Endothelial cell of umbilical vein (primary cell): ENCODE results near the gene CTU2. TPM values are rescaled to one million over a fixed set of nuclear protein-coding genes. Genes with fewer than 3 reads are reported as not detected.

Source experiments
- BruUV-seq: library from RNA; stranded (reverse); fragments of 400-500 nt; replicated peaks from 2 replicates; lab custom pipeline; 2021; lab: Mats Ljungman, UMichigan
- CTCF ChIA-PET: fragments of 300-600, 350-600 bp; sonication (Branson Sonifier 250); formaldehyde crosslinking; loops from one replicate; lab custom pipeline; 2021; ENCODE audit warnings: antibody characterized with exemption, inconsistent platforms; lab: Charles Lee
- POLR2A ChIA-PET: fragments of 300-600, 350-600 bp; sonication (Branson Sonifier 250); formaldehyde crosslinking; loops from one replicate; lab custom pipeline; 2021; ENCODE audit warnings: antibody characterized with exemption, inconsistent platforms; lab: Charles Lee
- DNase-seq: peaks from one replicate; pipeline ENCODE4 v3.0.0-alpha.2; 2011; ENCODE audit warnings: low read depth, low spot score
- FAIRE-seq: peaks from 2 replicates; lab custom pipeline; 2011; peaks lifted over from hg19 to GRCh38; lab: Jason Lieb, UNC
- H2AFZ ChIP-seq: 2 replicates; pipeline ENCODE4 v1.6.0; 2012; ENCODE audit warnings: low read depth, low read length, control low read depth, inconsistent platforms
- H3K27ac ChIP-seq: 2 replicates; pipeline ENCODE4 v1.5.1; 2011; ENCODE audit warnings: low read depth, mild to moderate bottlenecking, control low read depth, low read length, moderate library complexity; ENCODE audit not compliant: insufficient read depth
- H3K27me3 ChIP-seq, 2 experiments: 2 replicates each; pipeline versions ENCODE4 v1.6.0 to v1.6.1; 2011; ENCODE audit warnings: low read length in 2 of 2, mixed read lengths in 1 of 2; ENCODE audit not compliant: control insufficient read depth in 2 of 2, insufficient read depth in 2 of 2
- H3K36me3 ChIP-seq, 2 experiments: 2 replicates in 1 of 2; 3 replicates in 1 of 2; pipeline ENCODE4 v1.5.1; 2011; ENCODE audit warnings: low read length in 2 of 2, mild to moderate bottlenecking in 1 of 2, moderate library complexity in 1 of 2; ENCODE audit not compliant: control insufficient read depth in 2 of 2, insufficient read depth in 2 of 2; ENCODE audit errors: extremely low read depth in 1 of 2
- H3K4me1 ChIP-seq: 3 replicates; pipeline ENCODE4 v1.5.1; 2011; ENCODE audit warnings: mild to moderate bottlenecking, low read length; ENCODE audit not compliant: control insufficient read depth, insufficient read depth; ENCODE audit errors: extremely low read depth
- H3K4me2 ChIP-seq: 2 replicates; pipeline ENCODE4 v1.6.1; 2011; ENCODE audit warnings: low read length, control low read depth, mixed read lengths; ENCODE audit not compliant: insufficient read depth
- H3K4me3 ChIP-seq, 3 experiments: fragments of 200-600 bp in 1 of 3; sonication (generic), shearing (Covaris generic) in 1 of 3; replicated peaks in 1 of 3; 2 replicates each; pipeline ENCODE4 v1.5.1; 2011 to 2016; ENCODE audit warnings: control low read depth in 3 of 3, low read length in 3 of 3, mild to moderate bottlenecking in 2 of 3, inconsistent platforms in 1 of 3, low read depth in 1 of 3, moderate library complexity in 1 of 3; ENCODE audit not compliant: insufficient read depth in 1 of 3
- H3K79me2 ChIP-seq: 2 replicates; pipeline ENCODE4 v1.6.0; 2012; ENCODE audit warnings: low read length, inconsistent platforms; ENCODE audit not compliant: control insufficient read depth, insufficient read depth
- H3K9ac ChIP-seq: replicated peaks from 2 replicates; pipeline ENCODE3; 2011; ENCODE audit warnings: low read length, control low read depth; ENCODE audit not compliant: insufficient read depth; ENCODE audit errors: extremely low read depth
- H3K9me1 ChIP-seq: replicated peaks from 3 replicates; pipeline ENCODE4 v1.6.0; 2011; ENCODE audit warnings: mild to moderate bottlenecking, low read length; ENCODE audit not compliant: control insufficient read depth, insufficient read depth; ENCODE audit errors: extremely low read depth
- H3K9me3 ChIP-seq: replicated peaks from 2 replicates; pipeline ENCODE4 v1.5.1; 2012; ENCODE audit warnings: low read length, inconsistent platforms; ENCODE audit not compliant: control insufficient read depth, insufficient read depth
- H4K20me1 ChIP-seq: replicated peaks from 2 replicates; pipeline ENCODE3; 2011; ENCODE audit warnings: mild to moderate bottlenecking, low read length; ENCODE audit not compliant: control insufficient read depth, insufficient read depth; ENCODE audit errors: extremely low read depth
- CTCF ChIP-seq, 2 donors: IDR thresholded peaks; 1 replicate in 1 of 2; 2 replicates in 1 of 2; pipeline ENCODE4 v1.5.1; 2011; ENCODE audit warnings: low read length in 2 of 2, mild to moderate bottlenecking in 2 of 2, moderate library complexity in 2 of 2, control low read depth in 1 of 2, inconsistent platforms in 1 of 2, low read depth in 1 of 2; ENCODE audit not compliant: insufficient read depth in 1 of 2; ENCODE audit errors: extremely low read depth in 1 of 2
- EZH2 ChIP-seq: IDR thresholded peaks from 2 replicates; pipeline ENCODE4 v1.6.1; 2012; ENCODE audit warnings: borderline replicate concordance, low read depth, mild to moderate bottlenecking, moderate library complexity, low read length, inconsistent platforms; ENCODE audit not compliant: severe bottlenecking
- FOS ChIP-seq: IDR thresholded peaks from 2 replicates; pipeline ENCODE4 v1.6.1; 2011; ENCODE audit warnings: mild to moderate bottlenecking, low read length, moderate library complexity, borderline replicate concordance; ENCODE audit not compliant: insufficient read depth
- GATA2 ChIP-seq: IDR thresholded peaks from 2 replicates; pipeline ENCODE4 v1.7.0; 2011; ENCODE audit warnings: low read depth, mild to moderate bottlenecking, moderate library complexity, mixed read lengths, low read length; ENCODE audit not compliant: insufficient read length, insufficient read depth
- JUN ChIP-seq: IDR thresholded peaks from 2 replicates; pipeline ENCODE4 v1.6.1; 2011; ENCODE audit warnings: borderline replicate concordance, low read depth; ENCODE audit not compliant: insufficient read length, insufficient read depth
- MYC ChIP-seq: IDR thresholded peaks from one replicate; pipeline ENCODE4 v1.6.1; 2011; ENCODE audit warnings: mild to moderate bottlenecking, low read depth, low read length
- POLR2A ChIP-seq: IDR thresholded peaks from 2 replicates; pipeline ENCODE4 v1.6.1; 2012; ENCODE audit warnings: low read depth, mild to moderate bottlenecking, control low read depth, low read length
- POLR2AphosphoS5 ChIP-seq: IDR thresholded peaks from 2 replicates; pipeline ENCODE4 v1.6.1; 2012; ENCODE audit warnings: low read depth, mild to moderate bottlenecking, control low read depth, low read length, moderate library complexity; ENCODE audit not compliant: insufficient read depth
- dilution Hi-C: fragments of 300-500 bp; cut with MboI; formaldehyde crosslinking; loops from one replicate; pipeline ENCODE4 v1.15.0; 2019; ENCODE audit warnings: low sequenced_read_pairs; ENCODE audit not compliant: extremely low pct_ligation_motif_present
- intact Hi-C: fragments of 100-400 bp; cut with micrococcal nuclease; formaldehyde crosslinking; loops from one replicate; pipeline ENCODE4 v1.10.0; 2022
- polyA plus RNA-seq, 4 experiments: library from polyadenylated mRNA; depleted of rRNA in 3 of 4; stranded (reverse) in 3 of 4; unstranded in 1 of 4; fragments of >200 nt; gene quantifications; 2 replicates each; pipeline versions ENCODE4 v1.2.1 to v1.2.3, GENCODE V29; 2011 to 2012; ENCODE audit warnings: missing spikeins in 1 of 4
- total RNA-seq: library from RNA; stranded (reverse); gene quantifications from 2 replicates; pipeline ENCODE4 v1.2.3, GENCODE V29; 2021
- TF ChIP-seq, protein P1 (sequence below): IDR thresholded peaks from 2 replicates; pipeline ENCODE4 v1.6.1; 2011; ENCODE audit not compliant: insufficient read depth, insufficient read length

The CTU2 gene
- total and polyA plus RNA-seq, 2 donors (not counting 3 experiments of a cell fraction or from before 2014, with no cell fraction given): 26.1 to 33.7 TPM

- CTCF ChIA-PET: interaction anchor here (4.3 kb wide), 1 partner anchor 30 kb away, joined by 25 read pairs; no protein-coding TSS in a partner anchor
- BruUV-seq: no TSS peak
- FAIRE-seq (peak; percentile 21), DNase-seq (no peak)
- no peaks in the 10 kb centered on the region for H3K9me3 ChIP-seq
- peak overlapping the region; percentile 34 to 90 (median 69) for H3K4me3 ChIP-seq
- no peaks in the 10 kb centered on the region for H3K9me1 ChIP-seq
- peaks cover 0 to 3% of the 10 kb centered on the region in 2 experiments for H3K36me3 ChIP-seq
- H3K27me3 ChIP-seq: no peaks in the 10 kb centered on the region
- H3K9ac ChIP-seq: peak overlapping the region; percentile 42
- TF ChIP-seq GATA2: no peak
- TF ChIP-seq CTCF (IDR thresholded peaks at IDR 0.05; ENCODE audit: extremely low read depth in 1 of 2, insufficient read depth in 1 of 2, low read depth in 1 of 2, low read length in 2 of 2): no peak
- no peak for TF ChIP-seq POLR2AphosphoS5
- no peak for TF ChIP-seq POLR2A
- no peak for TF ChIP-seq MYC
- TF ChIP-seq FOS: no peak
- TF ChIP-seq EZH2: no peak
- TF ChIP-seq, protein P1, sequence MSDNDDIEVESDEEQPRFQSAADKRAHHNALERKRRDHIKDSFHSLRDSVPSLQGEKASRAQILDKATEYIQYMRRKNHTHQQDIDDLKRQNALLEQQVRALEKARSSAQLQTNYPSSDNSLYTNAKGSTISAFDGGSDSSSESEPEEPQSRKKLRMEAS: no peak
- TF ChIP-seq JUN: no peak
- peaks cover 37% of the 10 kb centered on the region for H3K4me1 ChIP-seq
- peak overlapping the region; percentile 72 for H3K4me2 ChIP-seq
- intact Hi-C loops (no loop called here), dilution Hi-C loops (no loop called here)
- peak overlapping the region; percentile 0 for H3K27ac ChIP-seq
- H2AFZ ChIP-seq: no peak overlapping the region
- peaks cover 58% of the 10 kb centered on the region for H3K79me2 ChIP-seq
- H4K20me1 ChIP-seq: no peaks in the 10 kb centered on the region
- POLR2A ChIA-PET: no interaction called here
Observed at GRCh38 chr16:88706965-88707826, 893 bp downstream of the CTU2 start.
